ENCODE data around the gene MAB21L3. TPM values are rescaled to one million over a fixed set of nuclear protein-coding genes. Genes with fewer than 3 reads are reported as not detected.
A peak's percentile ranks its signal among the peaks of the same experiment; 100 is the strongest.

MAB21L3 gene
- total RNA-seq, 2 experiments from 2014 or later: not detected

- peaks cover 0 to 4% of the 10 kb centered on the region in 2 experiments for H3K9me3 ChIP-seq (ENCODE audit: control insufficient read depth in 1 of 2, insufficient read depth in 1 of 2, low read length in 2 of 2)
- CTCF ChIA-PET: interaction anchor here (1.0 to 2.5 kb wide), 5 partner anchors 10 to 333 kb away, joined by 3 to 12 read pairs (median 3); no protein-coding TSS in a partner anchor
Measured at GRCh38 chr1:116152950-116153691, 41.9 kb downstream of the MAB21L3 start.

GRCh38 chr1:116153692-116154031 is 42.5 kb downstream of the MAB21L3 start:
- peaks cover 0 to 4% of the 10 kb centered on the region in 2 experiments for H3K9me3 ChIP-seq (ENCODE audit: control insufficient read depth in 1 of 2, insufficient read depth in 1 of 2, low read length in 2 of 2)
- H3K4me1 ChIP-seq (ENCODE audit: insufficient read depth, low read length): peaks cover 22% of the 10 kb centered on the region
- H3K4me3 ChIP-seq (ENCODE audit: low read length): no peak overlapping the region
- Mint-ChIP-seq H3K4me1 (ENCODE audit: low read depth) (peaks cover 31% of the 10 kb centered on the region), H3K27ac (no peak overlapping the region), H3K27me3 (no peaks in the 10 kb centered on the region), H3K9me3 (peaks cover 5% of the 10 kb centered on the region), H3K36me3 (ENCODE audit: low read depth) (no peaks in the 10 kb centered on the region), H3K4me3 (no peak overlapping the region)
- H3K27ac ChIP-seq (ENCODE audit: low read depth in 1 of 2, low read length in 2 of 2): no peak overlapping the region
- H3K36me3 ChIP-seq (ENCODE audit: insufficient read depth, low read length): no peaks in the 10 kb centered on the region
- intact Hi-C loops (cut with DNase I, micrococcal nuclease): loop anchor here (5.0 kb wide), 3 partner anchors 79 to 269 kb away; no protein-coding TSS in a partner anchor
- no peaks in the 10 kb centered on the region for H3K27me3 ChIP-seq (ENCODE audit: control insufficient read depth in 1 of 2, insufficient read depth in 2 of 2, low read length in 2 of 2)
- ChIA-PET POLR2A (interaction anchor here (0.6 kb wide), 1 partner anchor 168 kb away, joined by 4 read pairs; no protein-coding TSS in a partner anchor), CTCF (interaction anchor here (1.0 to 2.5 kb wide), 4 partner anchors 12 to 332 kb away, joined by 3 to 12 read pairs (median 5); no protein-coding TSS in a partner anchor)
- no peak for ATAC-seq (ENCODE audit: poor library complexity)
- DNase-seq: no peak
- no peak for TF ChIP-seq CTCF (IDR thresholded peaks at IDR 0.05)

More at GRCh38 chr1:116152950-116153691, 41.9 kb downstream of the MAB21L3 start:
- DNase-seq (no peak), ATAC-seq (ENCODE audit: poor library complexity) (no peak)
- H3K4me1 Mint-ChIP-seq (ENCODE audit: low read depth): peaks cover 31% of the 10 kb centered on the region
- Histone ChIP-seq H3K36me3 (ENCODE audit: insufficient read depth, low read length) (no peaks in the 10 kb centered on the region), H3K4me1 (ENCODE audit: insufficient read depth, low read length) (peaks cover 22% of the 10 kb centered on the region), H3K27ac (ENCODE audit: low read depth in 1 of 2, low read length in 2 of 2) (no peak overlapping the region), H3K27me3 (ENCODE audit: control insufficient read depth in 1 of 2, insufficient read depth in 2 of 2, low read length in 2 of 2) (no peaks in the 10 kb centered on the region), H3K4me3 (ENCODE audit: low read length) (no peak overlapping the region)
- peaks cover 2% of the 10 kb centered on the region for H3K9me3 Mint-ChIP-seq
- H3K36me3 Mint-ChIP-seq (ENCODE audit: low read depth): no peaks in the 10 kb centered on the region
- peak overlapping the region; percentile 34 for H3K27ac Mint-ChIP-seq
- no peak for TF ChIP-seq CTCF (IDR thresholded peaks at IDR 0.05)
- intact Hi-C loops (cut with DNase I, micrococcal nuclease): loop anchor here (5.0 kb wide), 3 partner anchors 79 to 269 kb away; no protein-coding TSS in a partner anchor
- H3K27me3 Mint-ChIP-seq: no peaks in the 10 kb centered on the region
- no peak overlapping the region for H3K4me3 Mint-ChIP-seq
- POLR2A ChIA-PET: interaction anchor here (0.6 to 2.4 kb wide), 2 partner anchors 168 to 222 kb away, joined by 4 to 7 read pairs; no protein-coding TSS in a partner anchor

- Mint-ChIP-seq H3K27ac (no peak overlapping the region), H3K4me1 (ENCODE audit: low read depth) (peaks cover 29% of the 10 kb centered on the region), H3K36me3 (ENCODE audit: low read depth) (no peaks in the 10 kb centered on the region), H3K27me3 (no peaks in the 10 kb centered on the region), H3K9me3 (peaks cover 8% of the 10 kb centered on the region), H3K4me3 (no peak overlapping the region)
- Histone ChIP-seq H3K27ac (ENCODE audit: low read depth in 1 of 2, low read length in 2 of 2) (no peak overlapping the region), H3K4me1 (ENCODE audit: insufficient read depth, low read length) (peaks cover 22% of the 10 kb centered on the region), H3K36me3 (ENCODE audit: insufficient read depth, low read length) (no peaks in the 10 kb centered on the region), H3K4me3 (ENCODE audit: low read length) (no peak overlapping the region), H3K9me3 (ENCODE audit: control insufficient read depth in 1 of 2, insufficient read depth in 1 of 2, low read length in 2 of 2) (peaks cover 6 to 10% of the 10 kb centered on the region in 2 experiments), H3K27me3 (ENCODE audit: control insufficient read depth in 1 of 2, insufficient read depth in 2 of 2, low read length in 2 of 2) (no peaks in the 10 kb centered on the region)
- intact Hi-C loops (cut with DNase I, micrococcal nuclease): loop anchor here (5.0 kb wide), 3 partner anchors 78 to 268 kb away; no protein-coding TSS in a partner anchor
- ATAC-seq (ENCODE audit: poor library complexity): no peak
- no peak for TF ChIP-seq CTCF (IDR thresholded peaks at IDR 0.05)
- POLR2A ChIA-PET: no interaction called here
- no peak for DNase-seq
- CTCF ChIA-PET: interaction anchor here (1.5 to 2.5 kb wide), 3 partner anchors 14 to 331 kb away, joined by 3 to 12 read pairs (median 7); no protein-coding TSS in a partner anchor
Measured at GRCh38 chr1:116154536-116154935, 43.3 kb downstream of the MAB21L3 start.

Measured in CD4-positive, alpha-beta T cell (primary cell).